ENCODE measurements around the gene CPSF4L.
A peak's percentile ranks its signal among the peaks of the same experiment; 100 is the strongest.

DNA sequence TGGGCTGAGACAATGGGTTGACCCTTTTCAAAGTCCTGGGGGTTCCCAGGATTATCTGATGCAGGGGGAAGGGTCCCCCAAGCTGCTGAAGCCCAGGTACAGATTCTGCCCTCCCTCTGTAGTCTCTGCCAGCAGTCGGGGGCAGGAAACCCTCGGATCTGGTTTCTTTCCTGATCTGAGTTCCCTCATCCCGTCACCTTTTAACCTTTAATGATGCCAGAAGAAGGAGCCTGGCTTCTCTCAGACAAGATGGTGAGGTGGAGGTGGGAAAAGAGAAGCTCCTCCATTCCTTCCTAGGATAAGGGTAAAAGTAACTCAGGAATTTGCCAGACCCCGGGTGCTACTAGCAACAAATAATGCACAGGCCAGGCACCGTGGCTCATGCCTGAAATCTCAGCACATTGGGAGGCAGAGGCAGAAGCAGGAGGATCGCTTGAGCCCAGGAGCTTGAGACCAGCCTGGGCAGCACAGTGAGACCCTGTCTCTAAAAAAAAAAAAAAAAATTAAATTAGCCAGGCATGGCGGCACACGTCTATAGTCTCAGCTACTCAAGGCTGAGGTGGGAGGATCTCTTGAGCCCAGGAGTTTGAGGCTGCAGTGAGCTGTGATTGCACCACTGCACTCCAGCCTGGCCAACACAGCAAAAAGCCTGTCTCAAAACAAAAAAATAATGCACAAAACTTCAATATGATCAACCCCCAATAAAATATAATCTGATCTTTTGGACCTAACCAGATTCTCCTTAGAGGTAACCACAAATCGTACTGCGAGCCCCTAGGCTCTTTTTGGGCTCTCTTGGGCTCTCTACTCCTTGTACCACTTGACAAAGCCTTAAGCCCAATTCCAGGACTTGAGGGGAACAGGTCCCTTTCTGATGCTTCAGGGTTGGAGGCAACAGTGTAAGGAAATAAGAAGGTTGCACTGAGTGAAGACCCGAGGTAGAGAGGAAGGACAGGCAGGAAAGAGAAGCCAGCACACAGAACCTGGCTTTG, 44.5 kb upstream of the CPSF4L start:
- TF ChIP-seq CTCF (IDR thresholded peaks at IDR 0.05) (no peak), POLR2A (IDR thresholded peaks at IDR 0.05) (peak in 1 of 2 donors; percentile 10)

Data from adrenal gland (tissue), 5 donors.